Neural cell (in vitro differentiated cells): Measurements from ENCODE around the gene TMEM9.

Experiments used
- EP300 ChIP-seq: fragments of 450-650 bp; conservative IDR thresholded peaks from 2 replicates; pipeline ENCODE4 v1.6.1; 2014; ENCODE audit warnings: antibody characterized with exemption, mild to moderate bottlenecking, moderate library complexity; ENCODE audit not compliant: poor library complexity, severe bottlenecking
- EZH2 ChIP-seq: fragments of 200-600, 300-800 bp; shearing (Covaris generic), sonication (generic); IDR thresholded peaks from 2 replicates; pipeline ENCODE4 v1.6.1; 2014; ENCODE audit warnings: antibody characterized with exemption, low read length, borderline replicate concordance, mild to moderate bottlenecking; ENCODE audit not compliant: insufficient read depth, poor library complexity, severe bottlenecking
- MXI1 ChIP-seq: fragments of 450-650 bp; conservative IDR thresholded peaks from 2 replicates; pipeline ENCODE4 v1.6.1; 2014; ENCODE audit warnings: antibody characterized with exemption, mild to moderate bottlenecking; ENCODE audit not compliant: poor library complexity, severe bottlenecking
- POLR2AphosphoS5 ChIP-seq: IDR thresholded peaks from 2 replicates; pipeline ENCODE4 v1.6.1; 2012
- RAD21 ChIP-seq: fragments of 450-650 bp; conservative IDR thresholded peaks from 2 replicates; pipeline ENCODE4 v1.6.1; 2014; ENCODE audit warnings: antibody characterized with exemption, mild to moderate bottlenecking, moderate library complexity
- SMC3 ChIP-seq: fragments of 450-650 bp; conservative IDR thresholded peaks from 2 replicates; pipeline ENCODE4 v1.6.1; 2014; ENCODE audit warnings: antibody characterized with exemption, mild to moderate bottlenecking, moderate library complexity; ENCODE audit not compliant: poor library complexity
- TAF1 ChIP-seq: IDR thresholded peaks from 2 replicates; pipeline ENCODE4 v1.6.1; 2012; ENCODE audit warnings: low read depth
- TF ChIP-seq, protein P1 (sequence below): fragments of 450-650 bp; IDR thresholded peaks from 2 replicates; pipeline ENCODE4 v1.5.1; 2014; ENCODE audit warnings: antibody characterized with exemption, mild to moderate bottlenecking, moderate library complexity; ENCODE audit not compliant: poor library complexity, severe bottlenecking

DNA sequence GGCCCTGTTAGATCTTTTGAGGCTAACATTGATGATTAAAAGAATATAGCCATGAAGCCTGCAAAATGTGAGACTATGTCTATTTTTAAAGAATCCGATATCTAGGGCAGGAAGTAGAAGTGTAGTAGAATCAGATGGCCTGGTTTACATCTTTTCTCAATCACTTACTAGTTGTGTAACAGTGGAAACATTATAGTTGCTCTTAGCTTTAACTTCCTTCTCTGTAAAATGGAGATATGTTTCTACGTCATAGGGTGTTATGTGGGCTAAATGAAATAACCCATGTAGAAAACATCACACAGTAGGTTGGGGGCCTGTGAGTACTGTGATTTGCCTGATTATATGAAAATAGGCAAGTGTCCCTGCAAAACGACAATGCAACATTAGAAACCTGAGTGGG is 31.9 kb upstream of the TMEM9 start:
- TF ChIP-seq, protein P1, sequence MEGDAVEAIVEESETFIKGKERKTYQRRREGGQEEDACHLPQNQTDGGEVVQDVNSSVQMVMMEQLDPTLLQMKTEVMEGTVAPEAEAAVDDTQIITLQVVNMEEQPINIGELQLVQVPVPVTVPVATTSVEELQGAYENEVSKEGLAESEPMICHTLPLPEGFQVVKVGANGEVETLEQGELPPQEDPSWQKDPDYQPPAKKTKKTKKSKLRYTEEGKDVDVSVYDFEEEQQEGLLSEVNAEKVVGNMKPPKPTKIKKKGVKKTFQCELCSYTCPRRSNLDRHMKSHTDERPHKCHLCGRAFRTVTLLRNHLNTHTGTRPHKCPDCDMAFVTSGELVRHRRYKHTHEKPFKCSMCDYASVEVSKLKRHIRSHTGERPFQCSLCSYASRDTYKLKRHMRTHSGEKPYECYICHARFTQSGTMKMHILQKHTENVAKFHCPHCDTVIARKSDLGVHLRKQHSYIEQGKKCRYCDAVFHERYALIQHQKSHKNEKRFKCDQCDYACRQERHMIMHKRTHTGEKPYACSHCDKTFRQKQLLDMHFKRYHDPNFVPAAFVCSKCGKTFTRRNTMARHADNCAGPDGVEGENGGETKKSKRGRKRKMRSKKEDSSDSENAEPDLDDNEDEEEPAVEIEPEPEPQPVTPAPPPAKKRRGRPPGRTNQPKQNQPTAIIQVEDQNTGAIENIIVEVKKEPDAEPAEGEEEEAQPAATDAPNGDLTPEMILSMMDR: no peak
- TF ChIP-seq EZH2 (no peak), EP300 (no peak), SMC3 (no peak), RAD21 (no peak), MXI1 (no peak), TAF1 (no peak), POLR2AphosphoS5 (no peak)
